ENCODE measurements around the gene DHRS7.
A peak's percentile ranks its signal among the peaks of the same experiment; 100 is the strongest.

DHRS7 gene

GRCh38 chr14:60184146-60184904, 19.1 kb upstream of the DHRS7 start:
- DNase-seq = peak; percentile 79

GRCh38 chr14:60183741-60184140, 18.5 kb upstream of the DHRS7 start:
- DNase-seq = no peak

- no peak for DNase-seq
These were observed 17.9 kb upstream of the DHRS7 start for GRCh38 chr14:60183138-60183537.

GRCh38 chr14:60179431-60179869, 14.3 kb upstream of the DHRS7 start:
- no peak for DNase-seq

- no peak for DNase-seq
These were observed 13.6 kb upstream of the DHRS7 start for GRCh38 chr14:60178820-60179219.

GRCh38 chr14:60178164-60178563, 13.0 kb upstream of the DHRS7 start:
- no peak for DNase-seq

- DNase-seq = no peak
These were observed 10.2 kb upstream of the DHRS7 start for GRCh38 chr14:60175255-60175902.

- DNase-seq = no peak
These were observed 9.4 kb upstream of the DHRS7 start for GRCh38 chr14:60174352-60175254.

GRCh38 chr14:60171690-60172089, 6.5 kb upstream of the DHRS7 start:
- no peak for DNase-seq

- no peak for DNase-seq
These were observed 5.8 kb upstream of the DHRS7 start for GRCh38 chr14:60170948-60171347.

GRCh38 chr14:60169722-60170121, 4.5 kb upstream of the DHRS7 start:
- no peak for DNase-seq

GRCh38 chr14:60166142-60166541, 944 bp upstream of the DHRS7 start:
- no peak for DNase-seq

- DNase-seq = no peak
These were observed 314 bp upstream of the DHRS7 start for GRCh38 chr14:60165547-60165876.

GRCh38 chr14:60164404-60164711, 840 bp downstream of the DHRS7 start:
- no peak for DNase-seq

- DNase-seq = peak; percentile 62
These were observed 1.5 kb downstream of the DHRS7 start for GRCh38 chr14:60163693-60164092.

- peak; percentile 68 for DNase-seq
These were observed 3.7 kb downstream of the DHRS7 start for GRCh38 chr14:60161196-60162107.

- no peak for DNase-seq
These were observed 4.8 kb downstream of the DHRS7 start for GRCh38 chr14:60160422-60160821.

GRCh38 chr14:60154671-60155070, 10.5 kb downstream of the DHRS7 start:
- DNase-seq = no peak

- DNase-seq = no peak
These were observed 11.2 kb downstream of the DHRS7 start for GRCh38 chr14:60153991-60154390.

GRCh38 chr14:60151715-60152114, 13.5 kb downstream of the DHRS7 start:
- no peak for DNase-seq

GRCh38 chr14:60134702-60135101, 30.5 kb downstream of the DHRS7 start:
- no peak for DNase-seq

- no peak for DNase-seq
These were observed 31.7 kb downstream of the DHRS7 start for GRCh38 chr14:60133487-60133886.

- no peak for DNase-seq
These were observed 39.3 kb downstream of the DHRS7 start for GRCh38 chr14:60125918-60126317.
